BLaER1 (cell line): ENCODE measurements around the gene MARCHF6.
"Not testable (repeated sequence)": the region's sequence is repeated elsewhere in the genome, so short reads cannot be mapped to it uniquely, and the experiment has no call there.

Source experiments
- H3K27ac ChIP-seq: shearing (Covaris generic); formaldehyde crosslinking; 2 replicates; pipeline ENCODE4 v1.8.1; 2022
- H3K27me3 ChIP-seq: shearing (Covaris generic); formaldehyde crosslinking; 2 replicates; pipeline ENCODE4 v1.8.1; 2022
- H3K36me3 ChIP-seq: shearing (Covaris generic); formaldehyde crosslinking; 2 replicates; pipeline ENCODE4 v1.8.1; 2022
- H3K4me1 ChIP-seq: shearing (Covaris generic); formaldehyde crosslinking; 2 replicates; pipeline ENCODE4 v1.8.1; 2022
- H3K4me2 ChIP-seq: shearing (Covaris generic); formaldehyde crosslinking; 2 replicates; pipeline ENCODE4 v1.8.1; 2022
- H3K4me3 ChIP-seq: shearing (Covaris generic); formaldehyde crosslinking; 2 replicates; pipeline ENCODE4 v1.8.1; 2022
- H3K9ac ChIP-seq: shearing (Covaris generic); formaldehyde crosslinking; 2 replicates; pipeline ENCODE4 v1.8.1; 2022
- H3K9me3 ChIP-seq: shearing (Covaris generic); formaldehyde crosslinking; 2 replicates; pipeline ENCODE4 v1.8.1; 2022
- H4K20me1 ChIP-seq: shearing (Covaris generic); formaldehyde crosslinking; 2 replicates; pipeline ENCODE4 v1.8.1; 2022
- Cebpa-rat ChIP-seq: shearing (Covaris generic); IDR thresholded peaks from 2 replicates; pipeline ENCODE4 v1.8.1; 2022

The MARCHF6 gene

GRCh38 chr5:10364186-10364689 lies 10.7 kb downstream of the MARCHF6 start:
- Histone ChIP-seq H3K27ac (no peak overlapping the region), H3K9ac (no peak overlapping the region), H3K4me3 (no peak overlapping the region), H3K4me2 (no peak overlapping the region), H4K20me1 (peaks cover 100% of the 10 kb centered on the region), H3K27me3 (no peaks in the 10 kb centered on the region), H3K9me3 (peaks cover 35% of the 10 kb centered on the region), H3K36me3 (peaks cover 68% of the 10 kb centered on the region), H3K4me1 (peaks cover 14% of the 10 kb centered on the region)
- no peak for TF ChIP-seq Cebpa-rat

GRCh38 chr5:10365782-10366181 lies 12.3 kb downstream of the MARCHF6 start:
- Histone ChIP-seq H3K4me1 (peaks cover 6% of the 10 kb centered on the region; the same call in 1 of the 2 replicates), H3K9me3 (peaks cover 37% of the 10 kb centered on the region), H4K20me1 (peaks cover 99% of the 10 kb centered on the region), H3K4me3 (no peak overlapping the region), H3K36me3 (peaks cover 57% of the 10 kb centered on the region), H3K27me3 (no peaks in the 10 kb centered on the region), H3K27ac (no peak overlapping the region), H3K9ac (no peak overlapping the region), H3K4me2 (no peak overlapping the region)
- TF ChIP-seq Cebpa-rat, result no peak

- Histone ChIP-seq H3K9ac (no peak overlapping the region), H3K4me1 (0 out of 2 replicates have a peak, but pooled peaks cover 5% of the 10 kb centered on the region), H3K36me3 (peaks cover 61% of the 10 kb centered on the region), H3K27ac (no peak overlapping the region), H4K20me1 (peaks cover 99% of the 10 kb centered on the region), H3K9me3 (peaks cover 45% of the 10 kb centered on the region), H3K4me2 (no peak overlapping the region), H3K27me3 (no peaks in the 10 kb centered on the region), H3K4me3 (no peak overlapping the region)
- TF ChIP-seq Cebpa-rat, result no peak
These were observed 13.1 kb downstream of the MARCHF6 start for GRCh38 chr5:10366310-10367272.

GRCh38 chr5:10367579-10367978 lies 14.1 kb downstream of the MARCHF6 start:
- Histone ChIP-seq H3K36me3 (peaks cover 58% of the 10 kb centered on the region), H4K20me1 (peaks cover 99% of the 10 kb centered on the region), H3K27me3 (no peaks in the 10 kb centered on the region), H3K9me3 (peaks cover 50% of the 10 kb centered on the region), H3K4me2 (no peak overlapping the region), H3K4me1 (0 out of 2 replicates have a peak, but pooled peaks cover 5% of the 10 kb centered on the region), H3K9ac (no peak overlapping the region), H3K27ac (no peak overlapping the region), H3K4me3 (no peak overlapping the region)
- no peak for TF ChIP-seq Cebpa-rat

GRCh38 chr5:10370931-10371330 lies 17.4 kb downstream of the MARCHF6 start:
- peaks cover 76% of the 10 kb centered on the region for H3K9me3 ChIP-seq
- no peak overlapping the region for H3K27ac ChIP-seq
- no peak for TF ChIP-seq Cebpa-rat
- H3K27me3 ChIP-seq, result no peaks in the 10 kb centered on the region
- H3K4me1 ChIP-seq, result 0 out of 2 replicates have a peak, but pooled peaks cover 5% of the 10 kb centered on the region
- H3K36me3 ChIP-seq, result peaks cover 72% of the 10 kb centered on the region
- peaks cover 99% of the 10 kb centered on the region for H4K20me1 ChIP-seq
- H3K4me3 ChIP-seq, result no peak overlapping the region
- no peak overlapping the region for H3K9ac ChIP-seq
- H3K4me2 ChIP-seq, result no peak overlapping the region

GRCh38 chr5:10371369-10371768 lies 17.9 kb downstream of the MARCHF6 start:
- Histone ChIP-seq H3K9me3 (peaks cover 73% of the 10 kb centered on the region), H3K36me3 (peaks cover 73% of the 10 kb centered on the region), H4K20me1 (peaks cover 99% of the 10 kb centered on the region)
- not testable (repeated sequence) for H3K4me3 ChIP-seq, H3K9ac ChIP-seq, H3K4me1 ChIP-seq, H3K4me2 ChIP-seq, H3K27me3 ChIP-seq, H3K27ac ChIP-seq

- no peak overlapping the region for H3K4me2 ChIP-seq
- no peak for TF ChIP-seq Cebpa-rat
These were observed 19.5 kb downstream of the MARCHF6 start for GRCh38 chr5:10372726-10373709.

GRCh38 chr5:10374046-10375022 lies 20.8 kb downstream of the MARCHF6 start:
- Histone ChIP-seq H3K27ac (no peak overlapping the region), H3K4me2 (no peak overlapping the region), H3K27me3 (no peaks in the 10 kb centered on the region)

More at GRCh38 chr5:10372726-10373709, 19.5 kb downstream of the MARCHF6 start:
- Histone ChIP-seq H3K36me3 (peaks cover 75% of the 10 kb centered on the region), H3K9ac (no peak overlapping the region), H3K4me3 (no peak overlapping the region), H4K20me1 (peaks cover 99% of the 10 kb centered on the region), H3K27me3 (no peaks in the 10 kb centered on the region), H3K27ac (no peak overlapping the region), H3K9me3 (peaks cover 68% of the 10 kb centered on the region), H3K4me1 (peaks cover 12% of the 10 kb centered on the region)

GRCh38 chr5:10375146-10375545 lies 21.7 kb downstream of the MARCHF6 start:
- H3K4me1 ChIP-seq, H3K27me3 ChIP-seq, H3K4me3 ChIP-seq, H3K27ac ChIP-seq, H3K9ac ChIP-seq, H3K4me2 ChIP-seq: not testable (repeated sequence)
- Histone ChIP-seq H4K20me1 (peaks cover 100% of the 10 kb centered on the region), H3K9me3 (peaks cover 54% of the 10 kb centered on the region), H3K36me3 (peaks cover 81% of the 10 kb centered on the region)

More at GRCh38 chr5:10374046-10375022, 20.8 kb downstream of the MARCHF6 start:
- no peak overlapping the region for H3K4me3 ChIP-seq
- peaks cover 99% of the 10 kb centered on the region for H4K20me1 ChIP-seq
- no peak overlapping the region for H3K9ac ChIP-seq
- peaks cover 57% of the 10 kb centered on the region for H3K9me3 ChIP-seq
- TF ChIP-seq Cebpa-rat, result no peak
- peaks cover 7% of the 10 kb centered on the region for H3K4me1 ChIP-seq
- peaks cover 74% of the 10 kb centered on the region for H3K36me3 ChIP-seq
